ENCODE results near the gene RPS19BP1.

DNA sequence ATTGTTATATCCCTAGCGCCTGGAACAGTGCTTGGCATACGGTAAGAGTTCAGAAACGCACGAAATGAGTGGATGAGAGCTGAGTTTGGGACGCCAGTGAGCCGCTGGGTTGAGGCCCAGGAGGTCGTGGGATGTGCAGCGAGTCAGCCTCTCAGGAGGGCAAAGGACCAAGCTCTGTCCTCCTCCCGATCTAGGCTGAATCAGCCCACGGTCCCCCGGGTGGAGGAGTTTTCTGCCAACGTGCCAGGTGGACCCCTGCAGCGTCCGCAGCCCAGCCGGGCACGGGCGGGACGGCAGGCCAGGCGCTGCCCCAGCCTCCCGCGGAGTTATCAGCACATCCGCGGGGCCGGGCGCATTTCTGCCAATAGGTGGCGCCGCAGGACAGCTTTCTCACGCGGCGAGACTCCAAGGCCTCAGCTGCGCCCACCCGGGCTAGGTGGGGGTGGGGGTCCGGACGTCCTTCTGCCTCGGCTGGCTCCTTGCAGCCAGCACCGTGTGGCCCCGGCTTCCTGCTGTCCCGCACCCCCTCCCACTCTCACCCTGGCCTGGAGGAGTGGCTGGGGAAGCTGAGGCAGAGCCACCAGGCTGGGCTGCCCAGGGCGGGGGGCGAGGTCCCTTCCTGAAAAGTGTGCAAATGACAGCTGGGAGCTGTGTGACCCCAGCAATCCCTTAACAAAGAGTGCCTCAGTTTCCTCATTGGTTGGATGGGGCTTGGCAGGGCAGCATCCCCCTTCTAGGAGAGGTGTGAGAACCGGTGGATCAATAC lies 2.2 kb upstream of the RPS19BP1 start:
- TF ChIP-seq, protein P1, sequence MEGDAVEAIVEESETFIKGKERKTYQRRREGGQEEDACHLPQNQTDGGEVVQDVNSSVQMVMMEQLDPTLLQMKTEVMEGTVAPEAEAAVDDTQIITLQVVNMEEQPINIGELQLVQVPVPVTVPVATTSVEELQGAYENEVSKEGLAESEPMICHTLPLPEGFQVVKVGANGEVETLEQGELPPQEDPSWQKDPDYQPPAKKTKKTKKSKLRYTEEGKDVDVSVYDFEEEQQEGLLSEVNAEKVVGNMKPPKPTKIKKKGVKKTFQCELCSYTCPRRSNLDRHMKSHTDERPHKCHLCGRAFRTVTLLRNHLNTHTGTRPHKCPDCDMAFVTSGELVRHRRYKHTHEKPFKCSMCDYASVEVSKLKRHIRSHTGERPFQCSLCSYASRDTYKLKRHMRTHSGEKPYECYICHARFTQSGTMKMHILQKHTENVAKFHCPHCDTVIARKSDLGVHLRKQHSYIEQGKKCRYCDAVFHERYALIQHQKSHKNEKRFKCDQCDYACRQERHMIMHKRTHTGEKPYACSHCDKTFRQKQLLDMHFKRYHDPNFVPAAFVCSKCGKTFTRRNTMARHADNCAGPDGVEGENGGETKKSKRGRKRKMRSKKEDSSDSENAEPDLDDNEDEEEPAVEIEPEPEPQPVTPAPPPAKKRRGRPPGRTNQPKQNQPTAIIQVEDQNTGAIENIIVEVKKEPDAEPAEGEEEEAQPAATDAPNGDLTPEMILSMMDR (IDR thresholded peaks at IDR 0.05) = peak; percentile 81 to 97 (median 94)
- no peak for TF ChIP-seq POLR2A (IDR thresholded peaks at IDR 0.05)

Data from Peyer's patch (tissue), 4 donors.